ENCODE data around the gene CTF1. TPM values are rescaled to one million over a fixed set of nuclear protein-coding genes. Genes with fewer than 3 reads are reported as not detected.

CTF1 gene
- polyA plus RNA-seq, 2 of the 4 experiments (the other 2 are of a cell fraction), result 0.23 to 0.44 TPM

DNA sequence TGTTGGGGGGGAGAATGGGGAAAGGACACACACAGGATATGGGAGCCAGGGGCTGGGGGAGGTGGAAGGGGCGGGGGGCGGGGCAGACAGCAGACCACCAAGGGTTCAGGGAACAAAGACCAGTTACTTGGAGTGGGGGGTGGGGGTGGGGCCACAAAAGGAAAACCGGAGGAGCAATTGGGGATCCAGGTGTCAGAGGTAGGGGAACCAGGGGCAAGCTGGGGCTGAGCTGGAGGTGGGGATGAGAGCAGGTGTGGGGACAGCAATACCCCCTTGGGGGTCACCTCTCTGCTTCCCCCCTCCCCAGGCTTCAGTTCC, 51.1 kb downstream of the CTF1 start:
- DNase-seq (ENCODE audit: low read depth in 1 of 2, low spot score in 1 of 2), result no peak
- CTCF ChIA-PET, result interaction anchor here (1.3 to 2.4 kb wide), 2 partner anchors 12 to 103 kb away, joined by 6 to 10 read pairs; no protein-coding TSS in a partner anchor
- H3K4me3 ChIP-seq, result no peak overlapping the region
- FAIRE-seq, result no peak
- TF ChIP-seq EHF (CRISPR knock-in tag; IDR thresholded peaks at IDR 0.05) (no peak), RNF2 (IDR thresholded peaks at IDR 0.05; ENCODE audit: borderline replicate concordance, low read depth) (no peak), EHMT2 (IDR thresholded peaks at IDR 0.05; ENCODE audit: low read depth) (no peak), HMGXB4 (CRISPR knock-in tag; IDR thresholded peaks at IDR 0.05; ENCODE audit: borderline replicate concordance) (no peak), POLR2A (IDR thresholded peaks at IDR 0.05; ENCODE audit: low read length) (no peak), NR3C1 (IDR thresholded peaks at IDR 0.05) (no peak), GATA3 (IDR thresholded peaks at IDR 0.05; ENCODE audit: borderline replicate concordance) (no peak), REST (IDR thresholded peaks at IDR 0.05) (no peak), HEYL (CRISPR knock-in tag; IDR thresholded peaks at IDR 0.05) (no peak), MAZ (IDR thresholded peaks at IDR 0.05; ENCODE audit: borderline replicate concordance, low read depth, low read length) (no peak)
- TF ChIP-seq, protein P1, sequence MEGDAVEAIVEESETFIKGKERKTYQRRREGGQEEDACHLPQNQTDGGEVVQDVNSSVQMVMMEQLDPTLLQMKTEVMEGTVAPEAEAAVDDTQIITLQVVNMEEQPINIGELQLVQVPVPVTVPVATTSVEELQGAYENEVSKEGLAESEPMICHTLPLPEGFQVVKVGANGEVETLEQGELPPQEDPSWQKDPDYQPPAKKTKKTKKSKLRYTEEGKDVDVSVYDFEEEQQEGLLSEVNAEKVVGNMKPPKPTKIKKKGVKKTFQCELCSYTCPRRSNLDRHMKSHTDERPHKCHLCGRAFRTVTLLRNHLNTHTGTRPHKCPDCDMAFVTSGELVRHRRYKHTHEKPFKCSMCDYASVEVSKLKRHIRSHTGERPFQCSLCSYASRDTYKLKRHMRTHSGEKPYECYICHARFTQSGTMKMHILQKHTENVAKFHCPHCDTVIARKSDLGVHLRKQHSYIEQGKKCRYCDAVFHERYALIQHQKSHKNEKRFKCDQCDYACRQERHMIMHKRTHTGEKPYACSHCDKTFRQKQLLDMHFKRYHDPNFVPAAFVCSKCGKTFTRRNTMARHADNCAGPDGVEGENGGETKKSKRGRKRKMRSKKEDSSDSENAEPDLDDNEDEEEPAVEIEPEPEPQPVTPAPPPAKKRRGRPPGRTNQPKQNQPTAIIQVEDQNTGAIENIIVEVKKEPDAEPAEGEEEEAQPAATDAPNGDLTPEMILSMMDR (IDR thresholded peaks at IDR 0.05), result no peak
- peak overlapping the region in 1 of 2 experiments; percentile 99; a peak in 3 of 6 replicates for H3K27ac ChIP-seq
- POLR2A ChIA-PET, result no interaction called here
- no peaks in the 10 kb centered on the region for H3K9me3 ChIP-seq
- 60% methylated on average over 1 of the region's 3 CpGs for WGBS (ENCODE audit: missing lambda C conversion rate)
- no peak overlapping the region for H3K4me2 ChIP-seq
- ATAC-seq, result no peak
- H3K4me1 ChIP-seq, result peaks cover 19% of the 10 kb centered on the region

GRCh38 chr16:30947859-30948666, 51.6 kb downstream of the CTF1 start:
- Histone ChIP-seq H3K9me3 (no peaks in the 10 kb centered on the region), H3K4me3 (peak overlapping the region; percentile 73), H3K4me1 (peaks cover 19% of the 10 kb centered on the region), H3K4me2 (peak overlapping the region; percentile 88), H3K27ac (peak overlapping the region; percentile 90 to 99)
- peak; percentile 75 to 85 for ATAC-seq
- peak; percentile 87 to 98 for DNase-seq (ENCODE audit: low read depth in 1 of 2, low spot score in 1 of 2)
- 73% methylated on average over 27 of the region's 44 CpGs for WGBS (ENCODE audit: missing lambda C conversion rate)
- FAIRE-seq, result no peak
- CTCF ChIA-PET, result interaction anchor here (1.3 to 2.4 kb wide), 2 partner anchors 13 to 103 kb away, joined by 6 to 10 read pairs; no protein-coding TSS in a partner anchor
- POLR2A ChIA-PET, result no interaction called here
- TF ChIP-seq KDM5A (IDR thresholded peaks at IDR 0.05), result no peak
- no peak for TF ChIP-seq RARB (CRISPR knock-in tag; IDR thresholded peaks at IDR 0.05)
- TF ChIP-seq ZC3H11A (IDR thresholded peaks at IDR 0.05), result no peak
- TF ChIP-seq MAZ (IDR thresholded peaks at IDR 0.05; ENCODE audit: borderline replicate concordance, low read depth, low read length), result 0 out of 2 replicates have a peak, but pooled peaks have one; percentile 16
- TF ChIP-seq MYC (IDR thresholded peaks at IDR 0.05; ENCODE audit: borderline replicate concordance, low read length), result 0 out of 2 replicates have a peak, but pooled peaks have one; percentile 18
- TF ChIP-seq ZSCAN20 (CRISPR knock-in tag; IDR thresholded peaks at IDR 0.05), result no peak
- TF ChIP-seq, protein P2, sequence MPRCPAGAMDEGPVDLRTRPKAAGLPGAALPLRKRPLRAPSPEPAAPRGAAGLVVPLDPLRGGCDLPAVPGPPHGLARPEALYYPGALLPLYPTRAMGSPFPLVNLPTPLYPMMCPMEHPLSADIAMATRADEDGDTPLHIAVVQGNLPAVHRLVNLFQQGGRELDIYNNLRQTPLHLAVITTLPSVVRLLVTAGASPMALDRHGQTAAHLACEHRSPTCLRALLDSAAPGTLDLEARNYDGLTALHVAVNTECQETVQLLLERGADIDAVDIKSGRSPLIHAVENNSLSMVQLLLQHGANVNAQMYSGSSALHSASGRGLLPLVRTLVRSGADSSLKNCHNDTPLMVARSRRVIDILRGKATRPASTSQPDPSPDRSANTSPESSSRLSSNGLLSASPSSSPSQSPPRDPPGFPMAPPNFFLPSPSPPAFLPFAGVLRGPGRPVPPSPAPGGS (IDR thresholded peaks at IDR 0.05), result no peak
- TF ChIP-seq CHD2 (IDR thresholded peaks at IDR 0.05; ENCODE audit: low read length, partially characterized antibody), result no peak
- TF ChIP-seq HOXB13 (CRISPR knock-in tag; IDR thresholded peaks at IDR 0.05; ENCODE audit: low read depth), result no peak
- TF ChIP-seq GATA3 (IDR thresholded peaks at IDR 0.05; ENCODE audit: borderline replicate concordance), result no peak
- no peak; a peak in 1 of 5 replicates for TF ChIP-seq JUN (IDR thresholded peaks at IDR 0.05)
- TF ChIP-seq HES2 (IDR thresholded peaks at IDR 0.05), result no peak
- no peak for TF ChIP-seq RAD21 (conservative IDR thresholded peaks at IDR 0.05 in 1 of 2, IDR thresholded peaks at IDR 0.05 in 1 of 2)
- TF ChIP-seq NR3C1 (IDR thresholded peaks at IDR 0.05), result no peak
- no peak for TF ChIP-seq NPAS2 (CRISPR knock-in tag; IDR thresholded peaks at IDR 0.05; ENCODE audit: borderline replicate concordance)
- TF ChIP-seq RCOR1 (IDR thresholded peaks at IDR 0.05; ENCODE audit: low read depth, low read length), result no peak
- TF ChIP-seq, protein P3, sequence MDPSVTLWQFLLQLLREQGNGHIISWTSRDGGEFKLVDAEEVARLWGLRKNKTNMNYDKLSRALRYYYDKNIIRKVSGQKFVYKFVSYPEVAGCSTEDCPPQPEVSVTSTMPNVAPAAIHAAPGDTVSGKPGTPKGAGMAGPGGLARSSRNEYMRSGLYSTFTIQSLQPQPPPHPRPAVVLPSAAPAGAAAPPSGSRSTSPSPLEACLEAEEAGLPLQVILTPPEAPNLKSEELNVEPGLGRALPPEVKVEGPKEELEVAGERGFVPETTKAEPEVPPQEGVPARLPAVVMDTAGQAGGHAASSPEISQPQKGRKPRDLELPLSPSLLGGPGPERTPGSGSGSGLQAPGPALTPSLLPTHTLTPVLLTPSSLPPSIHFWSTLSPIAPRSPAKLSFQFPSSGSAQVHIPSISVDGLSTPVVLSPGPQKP (IDR thresholded peaks at IDR 0.05; ENCODE audit: low read depth, low read length), result no peak
- no peak for TF ChIP-seq CHD4 (IDR thresholded peaks at IDR 0.05; ENCODE audit: borderline replicate concordance)

All from A549 (cell line).